IMR-90 (cell line): ENCODE results near the gene MID1IP1. TPM values are rescaled to one million over a fixed set of nuclear protein-coding genes. Genes with fewer than 3 reads are reported as not detected.

ENCODE experiments used
- ATAC-seq: fragments of 200-7000 bp; cut with Tn5 transposase; 2 replicates; pipeline ENCODE4 v1.9.1; 2020; ENCODE audit warnings: low read depth, mild to moderate bottlenecking, moderate library complexity
- BruUV-seq: library from RNA; stranded (reverse); fragments of 400-500 nt; replicated peaks from 2 replicates; lab custom pipeline; 2021; lab: Mats Ljungman, UMichigan
- CTCF ChIA-PET: fragments of 300-600 bp; formaldehyde crosslinking; extraction: SDS; loops from one replicate; lab custom pipeline; 2021; ENCODE audit warnings: antibody characterized with exemption; lab: Yijun Ruan, JAX
- POLR2A ChIA-PET: fragments of 300-600 bp; sonication (Branson Sonifier 250); formaldehyde crosslinking; loops from one replicate; lab custom pipeline; 2022; ENCODE audit warnings: antibody characterized with exemption; ENCODE audit not compliant: unreplicated experiment; lab: Charles Lee
- DNase-seq: peaks from one replicate; pipeline ENCODE4 v3.0.0; 2013
- H2AFZ ChIP-seq: replicated peaks from 2 replicates; pipeline ENCODE3; 2013; ENCODE audit warnings: low read length, mild to moderate bottlenecking; ENCODE audit not compliant: poor library complexity
- H2AK5ac ChIP-seq: 2 replicates; pipeline ENCODE4 v1.6.1; 2013; ENCODE audit warnings: low read depth, low read length, inconsistent platforms
- H2AK9ac ChIP-seq: replicated peaks from 2 replicates; pipeline ENCODE3; 2013; ENCODE audit warnings: mild to moderate bottlenecking, low read depth, low read length, moderate library complexity; ENCODE audit not compliant: poor library complexity
- H2BK120ac ChIP-seq: 2 replicates; pipeline ENCODE4 v1.6.1; 2013; ENCODE audit warnings: low read depth, low read length, inconsistent platforms
- H2BK15ac ChIP-seq: 3 replicates; pipeline ENCODE4 v1.6.1; 2013; ENCODE audit warnings: low read depth, low read length, inconsistent platforms
- H2BK20ac ChIP-seq: 2 replicates; pipeline ENCODE4 v1.6.1; 2013; ENCODE audit warnings: low read depth, mild to moderate bottlenecking, inconsistent platforms, low read length, moderate library complexity
- H2BK5ac ChIP-seq: 2 replicates; pipeline ENCODE4 v1.6.1; 2013; ENCODE audit warnings: mild to moderate bottlenecking, low read depth, low read length, inconsistent platforms; ENCODE audit not compliant: poor library complexity, severe bottlenecking
- H3K14ac ChIP-seq: replicated peaks from 2 replicates; pipeline ENCODE4 v1.6.1; 2013; ENCODE audit warnings: low read depth, low read length, inconsistent platforms
- H3K18ac ChIP-seq: 2 replicates; pipeline ENCODE4 v1.6.1; 2013; ENCODE audit warnings: low read depth, low read length, control low read depth
- H3K23ac ChIP-seq: 2 replicates; pipeline ENCODE4 v1.6.1; 2013; ENCODE audit warnings: low read depth, low read length, inconsistent platforms
- H3K27ac ChIP-seq: 2 replicates; pipeline ENCODE4 v1.5.1; 2013; ENCODE audit warnings: mild to moderate bottlenecking, control low read depth, low read length; ENCODE audit not compliant: insufficient read depth
- H3K27me3 ChIP-seq: 2 replicates; pipeline ENCODE4 v1.6.1; 2013; ENCODE audit warnings: low read length; ENCODE audit not compliant: control insufficient read depth, insufficient read depth
- H3K36me3 ChIP-seq: 2 replicates; pipeline ENCODE4 v1.6.1; 2013; ENCODE audit warnings: low read length, mixed read lengths; ENCODE audit not compliant: control insufficient read depth, insufficient read depth
- H3K4ac ChIP-seq: 2 replicates; pipeline ENCODE4 v1.6.1; 2013; ENCODE audit warnings: low read depth, low read length, inconsistent platforms
- H3K4me1 ChIP-seq: 2 replicates; pipeline ENCODE4 v1.6.1; 2013; ENCODE audit warnings: low read length, mixed read lengths; ENCODE audit not compliant: control insufficient read depth, insufficient read depth
- H3K4me2 ChIP-seq: 2 replicates; pipeline ENCODE4 v1.6.1; 2013; ENCODE audit warnings: low read depth, mild to moderate bottlenecking, control low read depth, low read length, moderate library complexity
- H3K4me3 ChIP-seq: 2 replicates; pipeline ENCODE4 v1.5.1; 2013; ENCODE audit warnings: low read depth, mild to moderate bottlenecking, control low read depth, low read length, moderate library complexity; ENCODE audit not compliant: insufficient read depth
- H3K56ac ChIP-seq: 2 replicates; pipeline ENCODE4 v1.6.1; 2013; ENCODE audit warnings: low read length, inconsistent platforms; ENCODE audit not compliant: insufficient read depth; ENCODE audit errors: extremely low read depth
- H3K79me1 ChIP-seq, 2 experiments: 2 replicates each; pipeline ENCODE4 v1.6.1; 2013; ENCODE audit warnings: low read length in 2 of 2, inconsistent platforms in 1 of 2, low read depth in 1 of 2
- H3K9ac ChIP-seq: 2 replicates; pipeline ENCODE4 v1.6.1; 2013; ENCODE audit warnings: low read depth, low read length, control low read depth
- H3K9me1 ChIP-seq: 2 replicates; pipeline ENCODE4 v1.6.1; 2013; ENCODE audit warnings: low read length, inconsistent platforms; ENCODE audit not compliant: insufficient read depth
- H3K9me3 ChIP-seq: 2 replicates; pipeline ENCODE4 v1.6.1; 2013; ENCODE audit warnings: low read length; ENCODE audit not compliant: control insufficient read depth, insufficient read depth
- H4K20me1 ChIP-seq: 2 replicates; pipeline ENCODE4 v1.6.1; 2013; ENCODE audit warnings: low read length, inconsistent platforms; ENCODE audit not compliant: insufficient read depth
- H4K5ac ChIP-seq: 2 replicates; pipeline ENCODE4 v1.6.1; 2013; ENCODE audit warnings: mild to moderate bottlenecking, low read depth, low read length, control low read depth
- H4K8ac ChIP-seq, 2 experiments: 2 replicates each; pipeline ENCODE4 v1.6.1; 2013; ENCODE audit warnings: low read depth in 2 of 2, low read length in 2 of 2, control low read depth in 1 of 2, inconsistent platforms in 1 of 2
- H4K91ac ChIP-seq: 2 replicates; pipeline ENCODE4 v1.6.1; 2013; ENCODE audit warnings: low read depth, low read length, inconsistent platforms; ENCODE audit not compliant: insufficient read depth
- BHLHE40 ChIP-seq: fragments of 150-350 bp; IDR thresholded peaks from 2 replicates; pipeline ENCODE4 v1.6.1; 2016; ENCODE audit warnings: mild to moderate bottlenecking, low read depth, low read length
- CEBPB ChIP-seq: IDR thresholded peaks from 2 replicates; pipeline ENCODE4 v1.6.1; 2012; ENCODE audit warnings: low read depth, low read length, improper control_type of control experiment
- CHD1 ChIP-seq: IDR thresholded peaks from 2 replicates; pipeline ENCODE4 v1.6.1; 2012; ENCODE audit warnings: low read depth, low read length, improper control_type of control experiment
- FOS ChIP-seq: fragments of 150-350 bp; IDR thresholded peaks from 2 replicates; pipeline ENCODE4 v1.6.1; 2016; ENCODE audit warnings: low read depth, low read length
- MAFK ChIP-seq: IDR thresholded peaks from 2 replicates; pipeline ENCODE4 v1.6.1; 2012; ENCODE audit warnings: low read depth, low read length, improper control_type of control experiment
- MAZ ChIP-seq: IDR thresholded peaks from 2 replicates; pipeline ENCODE4 v1.6.1; 2012; ENCODE audit warnings: low read depth, mild to moderate bottlenecking, low read length, improper control_type of control experiment, moderate library complexity, borderline replicate concordance
- MXI1 ChIP-seq: IDR thresholded peaks from 2 replicates; pipeline ENCODE4 v1.6.1; 2012; ENCODE audit warnings: low read depth, mild to moderate bottlenecking, low read length, moderate library complexity, borderline replicate concordance
- NFE2L2 ChIP-seq: fragments of 150-350 bp; IDR thresholded peaks from 2 replicates; pipeline ENCODE4 v1.6.1; 2016; ENCODE audit warnings: low read depth, mild to moderate bottlenecking, low read length
- POLR2A ChIP-seq: IDR thresholded peaks from 2 replicates; pipeline ENCODE4 v1.6.1; 2012; ENCODE audit warnings: mild to moderate bottlenecking, low read depth, low read length
- RAD21 ChIP-seq: IDR thresholded peaks from 2 replicates; pipeline ENCODE4 v1.6.1; 2012; ENCODE audit warnings: low read length, improper control_type of control experiment
- RCOR1 ChIP-seq: IDR thresholded peaks from 2 replicates; pipeline ENCODE4 v1.6.1; 2012; ENCODE audit warnings: mild to moderate bottlenecking, low read length, improper control_type of control experiment; ENCODE audit not compliant: insufficient replicate concordance
- RFX5 ChIP-seq: IDR thresholded peaks from 2 replicates; pipeline ENCODE4 v1.8.0; 2012; ENCODE audit warnings: low read depth, mild to moderate bottlenecking, low read length, moderate library complexity
- SMC3 ChIP-seq: fragments of 150-350 bp; IDR thresholded peaks from 2 replicates; pipeline ENCODE4 v1.6.1; 2016; ENCODE audit warnings: low read depth, mild to moderate bottlenecking, antibody characterized with exemption, low read length, moderate library complexity
- USF2 ChIP-seq: fragments of 150-350 bp; IDR thresholded peaks from 2 replicates; pipeline ENCODE4 v1.6.1; 2017; ENCODE audit warnings: mild to moderate bottlenecking, antibody characterized with exemption, low read length, low read depth
- WGBS, 2 experiments: methylation state at CpG; one replicate each; pipeline versions ENCODE4 v1.1.5 to v1.1.7; 2013; ENCODE audit warnings: missing lambda C conversion rate in 2 of 2; ENCODE audit not compliant: insufficient read length in 1 of 2; ENCODE audit errors: extremely low coverage in 2 of 2; 5-methylcytosine and 5-hydroxymethylcytosine counted together
- dilution Hi-C: fragments of 300-500 bp; cut with HindIII; formaldehyde crosslinking; loops from one replicate; pipeline ENCODE4 v1.14.3; 2018; ENCODE audit warnings: low sequenced_read_pairs; ENCODE audit not compliant: unreplicated experiment
- in situ Hi-C: fragments of 300-500 bp; cut with MboI; formaldehyde crosslinking; loops from 3 replicates; pipeline ENCODE4 v1.14.3; 2019; ENCODE audit warnings: low sequenced_read_pairs, inconsistent platforms, mixed read lengths
- intact Hi-C: fragments of 100-400 bp; cut with micrococcal nuclease; formaldehyde crosslinking; loops from 2 replicates; pipeline ENCODE4 v1.10.0; 2022
- polyA plus RNA-seq, 3 experiments: library from polyadenylated mRNA; depleted of rRNA; stranded (reverse); fragments of >200 nt; gene quantifications; 2 replicates each; pipeline ENCODE4 v1.2.3, GENCODE V29; 2012; ENCODE audit warnings: low replicate concordance in 1 of 3
- total RNA-seq: library from RNA; depleted of rRNA; stranded (reverse); fragments of >200 nt; gene quantifications from 2 replicates; pipeline ENCODE4 v1.2.3, GENCODE V29; 2012
- TF ChIP-seq, protein P1 (sequence below): conservative IDR thresholded peaks from 2 replicates; pipeline ENCODE4 v1.5.1; 2012; ENCODE audit warnings: mild to moderate bottlenecking, low read depth, low read length, improper control_type of control experiment
- TF ChIP-seq, protein P2 (sequence below): fragments of 150-350 bp; IDR thresholded peaks from 2 replicates; pipeline ENCODE4 v1.6.1; 2016; ENCODE audit warnings: low read depth, mild to moderate bottlenecking, low read length, moderate library complexity, borderline replicate concordance

Gene MID1IP1
- total and polyA plus RNA-seq, 2 of the 4 experiments (the other 2 are of a cell fraction): 14.5 to 31.3 TPM

DNA sequence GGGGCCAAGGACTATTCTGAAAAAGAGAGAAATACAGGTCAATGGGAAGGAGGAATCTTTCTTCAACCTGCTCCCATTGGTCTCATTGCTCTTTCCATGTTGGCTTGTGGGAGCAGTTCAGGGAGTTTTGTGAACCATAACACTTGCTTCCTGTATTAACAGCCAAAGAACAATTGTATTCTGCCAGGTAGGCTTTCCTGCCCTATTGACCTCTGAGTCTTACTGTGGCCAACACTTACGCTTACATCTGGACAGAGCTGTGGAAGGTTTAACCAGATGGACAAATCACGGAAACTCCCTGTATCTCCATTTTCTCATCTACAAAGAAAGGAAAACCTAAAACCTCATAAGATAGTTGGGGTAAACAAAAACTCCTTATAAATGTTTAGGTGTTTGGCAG is 30.7 kb downstream of the MID1IP1 start:
- H3K18ac ChIP-seq: no peak overlapping the region
- H3K4me3 ChIP-seq: no peak overlapping the region
- no peaks in the 10 kb centered on the region for H3K27me3 ChIP-seq
- no peak overlapping the region for H2AK9ac ChIP-seq
- H4K20me1 ChIP-seq: no peaks in the 10 kb centered on the region
- no TSS peak for BruUV-seq
- DNase-seq (no peak), ATAC-seq (no peak)
- no peak overlapping the region for H3K9ac ChIP-seq
- in situ Hi-C loops: no loop called here
- H3K4me2 ChIP-seq: no peak overlapping the region
- H2AFZ ChIP-seq: no peak overlapping the region
- intact Hi-C loops: no loop called here
- ChIA-PET CTCF (no interaction called here), POLR2A (no interaction called here)
- H2BK20ac ChIP-seq: no peak overlapping the region
- H4K5ac ChIP-seq: no peak overlapping the region
- H2BK15ac ChIP-seq: no peak overlapping the region
- H4K8ac ChIP-seq: no peak overlapping the region
- no peaks in the 10 kb centered on the region for H3K4me1 ChIP-seq
- no peaks in the 10 kb centered on the region for H3K79me1 ChIP-seq
- no peak overlapping the region for H3K27ac ChIP-seq
- H3K56ac ChIP-seq: no peak overlapping the region
- TF ChIP-seq CEBPB (no peak), USF2 (no peak), MAFK (no peak), POLR2A (no peak), RCOR1 (no peak), SMC3 (no peak), BHLHE40 (no peak), NFE2L2 (no peak), RAD21 (no peak), FOS (no peak), CHD1 (no peak), MXI1 (no peak), RFX5 (no peak), MAZ (no peak)
- TF ChIP-seq, protein P1, sequence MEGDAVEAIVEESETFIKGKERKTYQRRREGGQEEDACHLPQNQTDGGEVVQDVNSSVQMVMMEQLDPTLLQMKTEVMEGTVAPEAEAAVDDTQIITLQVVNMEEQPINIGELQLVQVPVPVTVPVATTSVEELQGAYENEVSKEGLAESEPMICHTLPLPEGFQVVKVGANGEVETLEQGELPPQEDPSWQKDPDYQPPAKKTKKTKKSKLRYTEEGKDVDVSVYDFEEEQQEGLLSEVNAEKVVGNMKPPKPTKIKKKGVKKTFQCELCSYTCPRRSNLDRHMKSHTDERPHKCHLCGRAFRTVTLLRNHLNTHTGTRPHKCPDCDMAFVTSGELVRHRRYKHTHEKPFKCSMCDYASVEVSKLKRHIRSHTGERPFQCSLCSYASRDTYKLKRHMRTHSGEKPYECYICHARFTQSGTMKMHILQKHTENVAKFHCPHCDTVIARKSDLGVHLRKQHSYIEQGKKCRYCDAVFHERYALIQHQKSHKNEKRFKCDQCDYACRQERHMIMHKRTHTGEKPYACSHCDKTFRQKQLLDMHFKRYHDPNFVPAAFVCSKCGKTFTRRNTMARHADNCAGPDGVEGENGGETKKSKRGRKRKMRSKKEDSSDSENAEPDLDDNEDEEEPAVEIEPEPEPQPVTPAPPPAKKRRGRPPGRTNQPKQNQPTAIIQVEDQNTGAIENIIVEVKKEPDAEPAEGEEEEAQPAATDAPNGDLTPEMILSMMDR: no peak
- TF ChIP-seq, protein P2, sequence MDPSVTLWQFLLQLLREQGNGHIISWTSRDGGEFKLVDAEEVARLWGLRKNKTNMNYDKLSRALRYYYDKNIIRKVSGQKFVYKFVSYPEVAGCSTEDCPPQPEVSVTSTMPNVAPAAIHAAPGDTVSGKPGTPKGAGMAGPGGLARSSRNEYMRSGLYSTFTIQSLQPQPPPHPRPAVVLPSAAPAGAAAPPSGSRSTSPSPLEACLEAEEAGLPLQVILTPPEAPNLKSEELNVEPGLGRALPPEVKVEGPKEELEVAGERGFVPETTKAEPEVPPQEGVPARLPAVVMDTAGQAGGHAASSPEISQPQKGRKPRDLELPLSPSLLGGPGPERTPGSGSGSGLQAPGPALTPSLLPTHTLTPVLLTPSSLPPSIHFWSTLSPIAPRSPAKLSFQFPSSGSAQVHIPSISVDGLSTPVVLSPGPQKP: no peak
- H3K23ac ChIP-seq: no peak overlapping the region
- H3K14ac ChIP-seq: no peak overlapping the region
- H2BK120ac ChIP-seq: no peak overlapping the region
- no peak overlapping the region for H3K4ac ChIP-seq
- dilution Hi-C loops: no loop called here
- H3K9me3 ChIP-seq: no peaks in the 10 kb centered on the region
- no peak overlapping the region for H4K91ac ChIP-seq
- H2AK5ac ChIP-seq: no peak overlapping the region
- H3K9me1 ChIP-seq: no peaks in the 10 kb centered on the region
- no peaks in the 10 kb centered on the region for H3K36me3 ChIP-seq
- H2BK5ac ChIP-seq: no peak overlapping the region
- WGBS, 2 experiments: no CpG with 5 or more reads among the region's 2 CpGs
